ENCODE data around the gene FLRT2. TPM values are rescaled to one million over a fixed set of nuclear protein-coding genes. Genes with fewer than 3 reads are reported as not detected.

Gene FLRT2
- total RNA-seq, 1 experiment from 2014 or later, result 0.43 TPM

- H3K27me3 Mint-ChIP-seq (ENCODE audit: insufficient read depth, unreplicated experiment), result no peaks in the 10 kb centered on the region
- no peak for DNase-seq
- ChIA-PET POLR2A (no interaction called here), CTCF (no interaction called here)
- intact Hi-C loops (cut with micrococcal nuclease; ENCODE audit: unreplicated experiment), result no loop called here
- TF ChIP-seq, protein P1, sequence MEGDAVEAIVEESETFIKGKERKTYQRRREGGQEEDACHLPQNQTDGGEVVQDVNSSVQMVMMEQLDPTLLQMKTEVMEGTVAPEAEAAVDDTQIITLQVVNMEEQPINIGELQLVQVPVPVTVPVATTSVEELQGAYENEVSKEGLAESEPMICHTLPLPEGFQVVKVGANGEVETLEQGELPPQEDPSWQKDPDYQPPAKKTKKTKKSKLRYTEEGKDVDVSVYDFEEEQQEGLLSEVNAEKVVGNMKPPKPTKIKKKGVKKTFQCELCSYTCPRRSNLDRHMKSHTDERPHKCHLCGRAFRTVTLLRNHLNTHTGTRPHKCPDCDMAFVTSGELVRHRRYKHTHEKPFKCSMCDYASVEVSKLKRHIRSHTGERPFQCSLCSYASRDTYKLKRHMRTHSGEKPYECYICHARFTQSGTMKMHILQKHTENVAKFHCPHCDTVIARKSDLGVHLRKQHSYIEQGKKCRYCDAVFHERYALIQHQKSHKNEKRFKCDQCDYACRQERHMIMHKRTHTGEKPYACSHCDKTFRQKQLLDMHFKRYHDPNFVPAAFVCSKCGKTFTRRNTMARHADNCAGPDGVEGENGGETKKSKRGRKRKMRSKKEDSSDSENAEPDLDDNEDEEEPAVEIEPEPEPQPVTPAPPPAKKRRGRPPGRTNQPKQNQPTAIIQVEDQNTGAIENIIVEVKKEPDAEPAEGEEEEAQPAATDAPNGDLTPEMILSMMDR (IDR thresholded peaks at IDR 0.05; ENCODE audit: insufficient read depth in 1 of 2, low read depth in 1 of 2, low read length in 1 of 2, severe bottlenecking in 1 of 2, unreplicated experiment in 1 of 2), result no peak
- Histone ChIP-seq H3K36me3 (ENCODE audit: control insufficient read depth, insufficient read depth, low read length) (no peaks in the 10 kb centered on the region), H3K9me3 (no peaks in the 10 kb centered on the region), H3K4me1 (no peaks in the 10 kb centered on the region), H3K4me3 (ENCODE audit: low read depth, low read length) (no peak overlapping the region), H3K27me3 (replicated peaks; ENCODE audit: control insufficient read depth, insufficient read depth, low read length) (no peaks in the 10 kb centered on the region)
- H3K27ac Mint-ChIP-seq (ENCODE audit: unreplicated experiment), result no peak overlapping the region
- BruUV-seq (replicated peaks), result no TSS peak
- H3K9me3 Mint-ChIP-seq (ENCODE audit: unreplicated experiment), result peaks cover 19% of the 10 kb centered on the region
- no peaks in the 10 kb centered on the region for H3K4me1 Mint-ChIP-seq (ENCODE audit: low read depth, unreplicated experiment)
- no peaks in the 10 kb centered on the region for H3K36me3 Mint-ChIP-seq (ENCODE audit: insufficient read depth, unreplicated experiment)
- H3K4me3 Mint-ChIP-seq (ENCODE audit: unreplicated experiment), result no peak overlapping the region
These were observed 71.7 kb downstream of the FLRT2 start for GRCh38 chr14:85601690-85602089.

- Mint-ChIP-seq H3K9me3 (ENCODE audit: unreplicated experiment) (peaks cover 19% of the 10 kb centered on the region), H3K4me1 (ENCODE audit: low read depth, unreplicated experiment) (no peaks in the 10 kb centered on the region), H3K27me3 (ENCODE audit: insufficient read depth, unreplicated experiment) (no peaks in the 10 kb centered on the region), H3K36me3 (ENCODE audit: insufficient read depth, unreplicated experiment) (no peaks in the 10 kb centered on the region), H3K4me3 (ENCODE audit: unreplicated experiment) (no peak overlapping the region), H3K27ac (ENCODE audit: unreplicated experiment) (no peak overlapping the region)
- TF ChIP-seq, protein P1 (IDR thresholded peaks at IDR 0.05; ENCODE audit: insufficient read depth in 1 of 2, low read depth in 1 of 2, low read length in 1 of 2, severe bottlenecking in 1 of 2, unreplicated experiment in 1 of 2), result no peak
- ChIA-PET POLR2A (no interaction called here), CTCF (no interaction called here)
- no peak overlapping the region for H3K4me3 ChIP-seq (ENCODE audit: low read depth, low read length)
- intact Hi-C loops (cut with micrococcal nuclease; ENCODE audit: unreplicated experiment), result no loop called here
- no TSS peak for BruUV-seq (replicated peaks)
- no peaks in the 10 kb centered on the region for H3K4me1 ChIP-seq
- H3K36me3 ChIP-seq (ENCODE audit: control insufficient read depth, insufficient read depth, low read length), result no peaks in the 10 kb centered on the region
- no peaks in the 10 kb centered on the region for H3K27me3 ChIP-seq (replicated peaks; ENCODE audit: control insufficient read depth, insufficient read depth, low read length)
- DNase-seq, result no peak
- H3K9me3 ChIP-seq, result no peaks in the 10 kb centered on the region
These were observed 72.4 kb downstream of the FLRT2 start for GRCh38 chr14:85602345-85602744.

DNA sequence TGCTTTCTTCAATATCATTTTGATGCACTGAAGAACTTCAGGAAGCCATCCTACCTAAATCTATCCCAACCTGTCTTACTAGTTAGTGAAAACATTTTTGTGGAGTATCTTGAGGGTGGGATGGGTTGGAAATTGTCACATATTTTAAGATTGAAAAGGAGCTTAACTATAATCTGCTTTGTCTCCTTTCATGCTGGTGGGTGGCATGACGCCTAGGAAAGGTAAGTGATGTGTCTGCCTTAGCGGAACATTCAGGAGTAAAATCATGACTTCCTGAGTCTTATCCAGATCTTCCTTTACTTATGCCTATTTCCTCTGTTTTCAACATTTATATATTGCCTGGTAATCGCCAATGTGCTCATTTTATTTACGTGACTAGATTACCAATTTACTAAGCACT is 74.1 kb downstream of the FLRT2 start:
- Mint-ChIP-seq H3K27ac (ENCODE audit: unreplicated experiment) (no peak overlapping the region), H3K4me3 (ENCODE audit: unreplicated experiment) (no peak overlapping the region), H3K9me3 (ENCODE audit: unreplicated experiment) (peaks cover 19% of the 10 kb centered on the region), H3K4me1 (ENCODE audit: low read depth, unreplicated experiment) (no peaks in the 10 kb centered on the region), H3K27me3 (ENCODE audit: insufficient read depth, unreplicated experiment) (no peaks in the 10 kb centered on the region), H3K36me3 (ENCODE audit: insufficient read depth, unreplicated experiment) (no peaks in the 10 kb centered on the region)
- no peaks in the 10 kb centered on the region for H3K36me3 ChIP-seq (ENCODE audit: control insufficient read depth, insufficient read depth, low read length)
- BruUV-seq (replicated peaks), result no TSS peak
- no peak overlapping the region for H3K4me3 ChIP-seq (ENCODE audit: low read depth, low read length)
- ChIA-PET CTCF (no interaction called here), POLR2A (no interaction called here)
- no peaks in the 10 kb centered on the region for H3K4me1 ChIP-seq
- TF ChIP-seq, protein P1 (IDR thresholded peaks at IDR 0.05; ENCODE audit: insufficient read depth in 1 of 2, low read depth in 1 of 2, low read length in 1 of 2, severe bottlenecking in 1 of 2, unreplicated experiment in 1 of 2), result no peak
- intact Hi-C loops (cut with micrococcal nuclease; ENCODE audit: unreplicated experiment), result no loop called here
- DNase-seq, result no peak
- no peaks in the 10 kb centered on the region for H3K9me3 ChIP-seq
- H3K27me3 ChIP-seq (replicated peaks; ENCODE audit: control insufficient read depth, insufficient read depth, low read length), result no peaks in the 10 kb centered on the region

Data from Caco-2 (cell line).